Measurements from ENCODE around the gene SYP. TPM values are rescaled to one million over a fixed set of nuclear protein-coding genes. Genes with fewer than 3 reads are reported as not detected.
A peak's percentile ranks its signal among the peaks of the same experiment; 100 is the strongest.

Gene SYP
- total and polyA plus RNA-seq, 2 donors (not counting 1 experiment from before 2014, with no cell fraction given) = 1.2 to 1.6 TPM

DNA sequence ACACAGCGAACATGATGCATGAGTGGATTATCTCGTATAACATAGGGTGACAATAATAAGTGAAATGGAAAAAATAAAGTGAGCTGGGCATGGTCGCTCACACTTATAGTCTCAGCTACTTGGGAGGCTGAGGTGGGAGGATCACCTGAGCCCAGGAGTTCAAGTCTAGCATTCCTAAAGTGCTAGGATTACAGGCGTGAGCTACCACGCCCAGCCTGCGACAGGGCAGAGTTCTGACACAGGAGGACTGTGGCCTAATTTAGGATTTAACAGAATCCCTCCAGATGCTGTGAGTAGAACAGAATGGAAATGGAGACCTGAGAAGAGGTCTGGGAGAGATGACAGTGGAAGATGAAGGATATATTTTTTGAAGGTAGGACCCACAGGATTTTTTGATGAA is 10.4 kb downstream of the SYP start:
- Mint-ChIP-seq H3K27me3 (no peaks in the 10 kb centered on the region), H3K4me3 (peak overlapping the region; percentile 95), H3K27ac (peak overlapping the region; percentile 74), H3K9me3 (ENCODE audit: insufficient read depth) (no peaks in the 10 kb centered on the region), H3K4me1 (peaks cover 34% of the 10 kb centered on the region)
- peaks cover 7% of the 10 kb centered on the region for H3K79me2 ChIP-seq (ENCODE audit: control insufficient read depth, insufficient read depth, low read length)
- no peak overlapping the region for H3K9ac ChIP-seq (ENCODE audit: low read length)
- no peaks in the 10 kb centered on the region for H4K20me1 ChIP-seq (ENCODE audit: control insufficient read depth, insufficient read depth, low read length, poor library complexity, severe bottlenecking)
- CTCF ChIA-PET = interaction anchor here (0.9 to 1.6 kb wide), 3 partner anchors 17 to 34 kb away, joined by 4 read pairs; partner anchors contain the start of gene PLP2
- H3K9me3 ChIP-seq (ENCODE audit: control extremely low read depth in 1 of 3, control insufficient read depth in 2 of 3, insufficient read depth in 1 of 3, low read length in 2 of 3) = peaks cover 0 to 3% (median 0%) of the 10 kb centered on the region in 3 donors
- H3K4me2 ChIP-seq (replicated peaks; ENCODE audit: low read depth, low read length, poor library complexity, severe bottlenecking) = no peak overlapping the region
- H3K27me3 ChIP-seq (replicated peaks in 1 of 4; ENCODE audit: control extremely low read depth in 1 of 4, control insufficient read depth in 3 of 4, insufficient read depth in 4 of 4, low read length in 3 of 4) = no peaks in the 10 kb centered on the region
- 77% methylated on average over 3 of the region's 6 CpGs for WGBS (ENCODE audit: insufficient coverage)
- intact Hi-C loops (cut with micrococcal nuclease) = loop anchor here (2.0 kb wide), 2 partner anchors 41 to 715 kb away; no protein-coding TSS in a partner anchor
- TF ChIP-seq EZH2 (IDR thresholded peaks at IDR 0.05; ENCODE audit: borderline replicate concordance, insufficient read depth, low read depth, low read length, poor library complexity, severe bottlenecking) = no peak
- TF ChIP-seq, protein P1, sequence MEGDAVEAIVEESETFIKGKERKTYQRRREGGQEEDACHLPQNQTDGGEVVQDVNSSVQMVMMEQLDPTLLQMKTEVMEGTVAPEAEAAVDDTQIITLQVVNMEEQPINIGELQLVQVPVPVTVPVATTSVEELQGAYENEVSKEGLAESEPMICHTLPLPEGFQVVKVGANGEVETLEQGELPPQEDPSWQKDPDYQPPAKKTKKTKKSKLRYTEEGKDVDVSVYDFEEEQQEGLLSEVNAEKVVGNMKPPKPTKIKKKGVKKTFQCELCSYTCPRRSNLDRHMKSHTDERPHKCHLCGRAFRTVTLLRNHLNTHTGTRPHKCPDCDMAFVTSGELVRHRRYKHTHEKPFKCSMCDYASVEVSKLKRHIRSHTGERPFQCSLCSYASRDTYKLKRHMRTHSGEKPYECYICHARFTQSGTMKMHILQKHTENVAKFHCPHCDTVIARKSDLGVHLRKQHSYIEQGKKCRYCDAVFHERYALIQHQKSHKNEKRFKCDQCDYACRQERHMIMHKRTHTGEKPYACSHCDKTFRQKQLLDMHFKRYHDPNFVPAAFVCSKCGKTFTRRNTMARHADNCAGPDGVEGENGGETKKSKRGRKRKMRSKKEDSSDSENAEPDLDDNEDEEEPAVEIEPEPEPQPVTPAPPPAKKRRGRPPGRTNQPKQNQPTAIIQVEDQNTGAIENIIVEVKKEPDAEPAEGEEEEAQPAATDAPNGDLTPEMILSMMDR (IDR thresholded peaks at IDR 0.05) = no peak
- DNase-seq (no peak), ATAC-seq (ENCODE audit: low read depth) (no peak)
- H3K27ac ChIP-seq (ENCODE audit: low read length in 2 of 2) = peak overlapping the region in 1 of 2 donors; percentile 27
- no peaks in the 10 kb centered on the region for H3K36me3 ChIP-seq (replicated peaks in 1 of 2; ENCODE audit: control extremely low read depth in 1 of 2, control insufficient read depth in 1 of 2, extremely low read depth in 1 of 2, insufficient read depth in 2 of 2, low read length in 1 of 2)
- POLR2A ChIA-PET = interaction anchor here (0.6 to 3.0 kb wide), 4 partner anchors 18 to 133 kb away, joined by 3 to 13 read pairs (median 8); partner anchors contain the start of gene PLP2
- peaks cover 6 to 29% of the 10 kb centered on the region in 2 donors for H3K4me1 ChIP-seq (ENCODE audit: control insufficient read depth in 2 of 2, insufficient read depth in 2 of 2, low read length in 2 of 2)
- H3K4me3 ChIP-seq (ENCODE audit: control extremely low read depth in 1 of 5, extremely low read depth in 1 of 5, insufficient read depth in 1 of 5, low read depth in 2 of 5, low read length in 4 of 5) = no peak overlapping the region
- H2AFZ ChIP-seq (ENCODE audit: insufficient read depth, low read depth, low read length, poor library complexity, severe bottlenecking) = no peak overlapping the region

DNA sequence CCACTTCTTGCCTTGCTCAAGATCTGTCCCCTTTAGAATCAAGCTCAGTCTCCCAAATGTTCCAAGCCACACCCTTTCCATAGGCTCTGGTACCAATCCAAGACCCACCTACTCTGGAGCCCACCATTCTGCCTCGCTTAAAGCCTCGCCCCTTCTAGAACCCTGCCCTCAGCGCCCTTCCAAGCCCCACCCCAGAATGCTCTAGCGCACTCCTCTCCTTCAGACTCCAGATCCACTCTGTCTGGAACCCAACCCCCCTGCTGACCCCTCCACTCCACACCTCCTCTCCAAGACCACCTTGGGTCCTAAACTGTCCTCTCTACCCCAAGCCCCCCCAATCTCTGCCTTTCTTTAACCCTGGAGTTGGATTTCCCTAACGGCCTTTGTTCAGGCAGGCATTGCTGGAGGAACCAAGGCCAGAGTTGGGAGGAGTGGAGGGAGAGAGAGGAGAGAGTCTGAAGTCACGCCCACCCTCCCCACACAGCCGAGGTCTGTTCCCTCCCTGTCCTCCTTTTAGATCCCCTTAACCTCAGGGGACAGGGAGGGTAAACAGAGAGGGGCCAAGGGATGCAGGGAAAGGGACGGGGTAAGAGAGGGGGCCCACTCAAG is 11.4 kb downstream of the SYP start:
- Histone ChIP-seq H2AFZ (ENCODE audit: insufficient read depth, low read depth, low read length, poor library complexity, severe bottlenecking) (no peak overlapping the region), H3K36me3 (replicated peaks in 1 of 2; ENCODE audit: control extremely low read depth in 1 of 2, control insufficient read depth in 1 of 2, extremely low read depth in 1 of 2, insufficient read depth in 2 of 2, low read length in 1 of 2) (peaks cover 0 to 2% of the 10 kb centered on the region in 2 experiments), H3K4me1 (ENCODE audit: control insufficient read depth in 2 of 2, insufficient read depth in 2 of 2, low read length in 2 of 2) (peaks cover 6 to 37% of the 10 kb centered on the region in 2 donors), H3K4me3 (ENCODE audit: control extremely low read depth in 1 of 5, extremely low read depth in 1 of 5, insufficient read depth in 1 of 5, low read depth in 2 of 5, low read length in 4 of 5) (no peak overlapping the region), H3K79me2 (ENCODE audit: control insufficient read depth, insufficient read depth, low read length) (peaks cover 7% of the 10 kb centered on the region), H3K4me2 (replicated peaks; ENCODE audit: low read depth, low read length, poor library complexity, severe bottlenecking) (no peak overlapping the region), H3K27ac (ENCODE audit: low read length in 2 of 2) (no peak overlapping the region), H3K9ac (ENCODE audit: low read length) (no peak overlapping the region), H3K27me3 (replicated peaks in 1 of 4; ENCODE audit: control extremely low read depth in 1 of 4, control insufficient read depth in 3 of 4, insufficient read depth in 4 of 4, low read length in 3 of 4) (no peaks in the 10 kb centered on the region), H3K9me3 (ENCODE audit: control extremely low read depth in 1 of 3, control insufficient read depth in 2 of 3, insufficient read depth in 1 of 3, low read length in 2 of 3) (peaks cover 0 to 3% (median 0%) of the 10 kb centered on the region in 3 donors), H4K20me1 (ENCODE audit: control insufficient read depth, insufficient read depth, low read length, poor library complexity, severe bottlenecking) (no peaks in the 10 kb centered on the region)
- H3K9me3 Mint-ChIP-seq (ENCODE audit: insufficient read depth) = no peaks in the 10 kb centered on the region
- ChIA-PET POLR2A (interaction anchor here (0.8 kb wide), 2 partner anchors 33 to 505 kb away, joined by 3 read pairs; partner anchors contain the start of gene WAS), CTCF (interaction anchor here (1.4 kb wide), 1 partner anchor 22 kb away, joined by 4 read pairs; no protein-coding TSS in a partner anchor)
- ATAC-seq (ENCODE audit: low read depth) = no peak
- H3K27me3 Mint-ChIP-seq = no peaks in the 10 kb centered on the region
- no peak for DNase-seq
- peak overlapping the region; percentile 71 for H3K27ac Mint-ChIP-seq
- no peak overlapping the region for H3K4me3 Mint-ChIP-seq
- intact Hi-C loops (cut with micrococcal nuclease) = no loop called here
- 100% methylated on average over 1 of the region's 8 CpGs for WGBS (ENCODE audit: insufficient coverage)
- no peak for TF ChIP-seq EZH2 (IDR thresholded peaks at IDR 0.05; ENCODE audit: borderline replicate concordance, insufficient read depth, low read depth, low read length, poor library complexity, severe bottlenecking)
- TF ChIP-seq, protein P1 (IDR thresholded peaks at IDR 0.05) = no peak
- H3K4me1 Mint-ChIP-seq = peaks cover 31% of the 10 kb centered on the region

All from B cell (primary cell).